HG02759 (cell line): ENCODE results near the gene EGFL6.
"Not testable (repeated sequence)": the region's sequence is repeated elsewhere in the genome, so short reads cannot be mapped to it uniquely, and the experiment has no call there.

Source experiments
- ATAC-seq: cut with Tn5 transposase; IDR thresholded peaks from one replicate; pipeline ENCODE4 v1.9.1; 2021; ENCODE audit warnings: mild to moderate bottlenecking, moderate library complexity; ENCODE audit not compliant: unreplicated experiment

Gene EGFL6

DNA sequence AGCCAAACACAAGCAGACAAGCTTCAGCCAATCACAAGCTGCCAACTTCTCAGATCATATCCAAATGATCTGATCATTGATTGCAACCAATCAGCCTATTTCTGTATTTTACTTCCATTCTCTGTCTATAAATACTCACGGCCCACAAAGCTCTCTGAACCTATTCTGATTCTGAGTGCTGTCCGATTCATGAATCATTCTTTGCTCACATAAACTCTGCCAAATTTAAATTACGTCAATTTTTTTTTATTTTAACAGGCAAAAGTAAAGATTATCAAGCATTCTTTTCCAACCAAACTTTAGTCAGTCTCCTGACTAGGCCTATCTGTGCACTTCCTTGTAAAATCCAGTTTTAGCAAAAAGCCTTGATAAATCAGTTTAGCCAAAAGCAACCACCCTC, 81.7 kb downstream of the EGFL6 start:
- ATAC-seq, result no peak

- peak; percentile 1 for ATAC-seq
These were observed 82.9 kb downstream of the EGFL6 start for GRCh38 chrX:13652287-13652793.

GRCh38 chrX:13652850-13653693, 83.7 kb downstream of the EGFL6 start, which contains the start of gene TCEANC:
Gene TCEANC, plus strand, starts transcription at chrX:13653141. Its CDS starts 9,368 bp downstream, at chrX:13662509.
- peak; percentile 93 for ATAC-seq

DNA sequence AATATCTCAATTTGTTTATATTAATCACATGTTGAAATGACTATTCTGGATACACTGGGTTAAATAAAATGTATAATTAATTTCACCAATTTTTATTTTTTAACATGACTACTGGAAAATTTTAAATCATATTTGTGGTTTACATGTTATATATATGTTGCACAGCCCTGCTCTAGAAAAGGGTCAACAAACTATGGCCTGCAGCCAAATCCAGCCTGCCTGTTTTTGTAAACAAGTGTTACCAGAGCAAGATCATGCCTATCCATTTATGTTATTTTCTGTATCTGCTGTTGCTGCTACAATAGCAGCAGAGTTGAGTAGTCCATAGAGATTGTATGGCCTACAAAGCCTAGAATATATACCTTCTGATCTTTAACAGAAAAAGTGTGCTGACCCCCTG, 84.7 kb downstream of the EGFL6 start:
- no peak for ATAC-seq

DNA sequence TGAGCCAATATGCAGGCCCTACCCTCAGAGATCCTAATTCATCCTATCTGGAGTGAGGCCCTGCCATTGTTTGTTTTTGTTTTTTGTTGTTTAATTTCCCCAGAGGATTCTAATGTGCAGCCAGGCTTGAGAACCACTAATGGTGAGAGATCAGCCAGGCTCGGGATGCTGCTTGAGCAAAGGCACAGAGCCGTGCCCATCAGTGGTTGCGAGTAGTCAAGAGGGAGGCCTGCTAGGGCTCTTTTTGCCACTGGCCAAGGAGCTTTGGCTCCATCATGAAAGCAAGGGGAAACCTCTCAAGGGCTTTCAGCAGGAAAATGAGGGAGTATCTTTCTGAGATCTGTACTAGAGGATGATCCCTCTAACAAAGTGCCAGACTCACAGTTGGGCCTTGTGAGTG, 86.3 kb downstream of the EGFL6 start:
- ATAC-seq, result no peak

DNA sequence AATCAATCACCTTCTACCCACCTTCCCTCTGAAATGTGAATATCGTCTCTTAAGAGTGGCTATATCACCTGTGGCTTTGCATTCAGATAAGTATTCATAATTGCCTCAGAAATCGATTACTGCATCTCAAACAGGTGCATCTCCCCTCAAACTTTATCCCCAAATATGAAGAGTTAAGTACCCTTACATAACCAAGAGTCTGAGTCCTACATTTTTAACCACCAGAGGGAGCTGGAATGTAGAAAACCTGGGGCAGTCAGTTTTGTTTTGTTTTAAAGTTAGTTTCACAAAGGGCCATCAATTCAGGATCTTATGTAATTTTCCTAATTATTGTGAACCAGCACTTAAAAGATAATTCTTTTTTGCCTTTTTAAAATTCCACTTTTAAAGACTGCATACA, 89.2 kb downstream of the EGFL6 start:
- ATAC-seq, result no peak

DNA sequence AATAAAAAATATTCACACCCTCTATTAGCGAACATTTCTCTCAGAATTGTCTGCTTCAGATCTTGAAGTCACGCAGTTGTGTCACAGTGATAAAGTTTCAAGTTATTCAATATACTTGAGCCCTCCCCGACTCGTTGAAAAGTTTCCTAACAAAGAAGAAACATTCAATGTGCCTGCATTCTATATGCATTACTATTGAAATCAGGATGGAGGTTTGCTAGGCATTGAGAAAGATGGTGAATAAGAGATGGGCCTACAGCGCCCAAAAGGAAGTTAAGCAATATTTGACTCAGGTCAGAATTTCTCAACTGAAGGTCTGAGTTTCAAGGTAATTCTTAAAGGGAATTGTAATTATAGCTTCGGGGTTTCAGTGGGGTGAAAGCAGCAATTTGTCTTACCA, 89.7 kb downstream of the EGFL6 start:
- no peak for ATAC-seq

DNA sequence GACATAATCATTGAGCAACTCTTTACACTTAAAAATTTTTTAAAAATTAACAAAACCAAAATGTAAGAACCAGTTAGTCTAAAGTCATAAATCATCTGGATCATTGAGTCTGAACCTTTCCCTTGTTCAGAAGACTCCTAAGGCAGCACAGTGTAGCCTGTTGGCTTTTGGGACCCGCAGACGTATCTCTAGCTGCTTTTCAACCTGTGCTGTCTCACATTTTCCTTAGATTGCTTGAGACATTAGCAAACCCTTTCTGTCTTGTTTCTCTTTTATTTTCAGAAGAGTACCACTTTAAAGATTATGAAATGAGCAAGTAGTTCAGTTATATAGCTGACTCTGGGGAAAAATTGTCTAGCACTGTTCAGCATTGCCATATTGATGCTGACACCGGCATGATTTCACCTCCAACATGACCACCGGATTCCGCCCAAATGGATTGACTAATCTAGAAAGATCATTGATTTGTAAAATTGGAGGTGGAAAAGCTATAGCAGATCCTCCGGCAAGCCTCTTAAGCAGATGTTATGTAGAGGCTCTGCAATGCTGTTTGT, 92.4 kb downstream of the EGFL6 start:
- ATAC-seq, result no peak

- no peak for ATAC-seq
These were observed 93.0 kb downstream of the EGFL6 start for GRCh38 chrX:13662355-13662791.

DNA sequence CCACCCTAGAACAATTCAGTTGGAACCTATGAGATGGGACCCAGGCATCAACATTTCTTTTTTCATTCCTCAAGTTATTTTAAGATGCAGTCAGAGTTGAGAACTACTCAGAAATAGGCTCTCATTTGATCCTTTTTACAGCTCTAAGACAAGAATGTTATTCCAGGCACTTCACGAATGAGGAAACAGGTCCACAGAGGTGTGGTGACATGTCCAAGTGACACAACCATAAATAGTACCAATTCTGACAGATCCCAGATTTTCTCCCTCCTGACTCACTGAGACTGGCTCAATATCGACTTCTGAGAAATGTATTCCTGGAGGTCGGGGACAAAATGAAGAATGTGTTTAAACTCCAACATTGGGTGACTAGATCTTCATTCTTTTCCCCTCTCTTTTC, 94.6 kb downstream of the EGFL6 start:
- no peak for ATAC-seq

- no peak for ATAC-seq
These were observed 97.4 kb downstream of the EGFL6 start for GRCh38 chrX:13666836-13667235.

- ATAC-seq, result no peak
These were observed 98.5 kb downstream of the EGFL6 start for GRCh38 chrX:13667919-13668318.

GRCh38 chrX:13669246-13669737, 99.9 kb downstream of the EGFL6 start:
- ATAC-seq, result peak; percentile 71

DNA sequence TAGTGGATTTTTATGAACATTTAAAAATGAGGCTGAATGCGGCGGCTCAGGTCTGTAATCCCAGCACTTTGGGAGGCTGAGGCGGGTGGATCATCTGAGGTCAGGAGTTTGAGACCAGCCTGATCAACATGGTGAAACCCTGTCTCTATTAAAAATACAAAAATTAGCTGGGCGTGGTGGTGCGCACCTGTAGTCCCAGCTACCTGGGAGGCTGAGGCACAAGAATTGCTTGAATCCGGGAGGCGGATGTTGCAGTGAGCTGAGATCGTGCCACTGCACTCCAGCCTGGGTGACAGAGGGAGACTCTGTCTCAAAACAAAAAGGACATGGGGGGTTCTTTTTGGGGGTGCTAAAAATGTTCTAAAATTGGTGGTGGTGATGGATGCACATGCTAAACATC, 100.4 kb downstream of the EGFL6 start:
- ATAC-seq, result not testable (repeated sequence)

GRCh38 chrX:13670197-13670596, 100.8 kb downstream of the EGFL6 start:
- no peak for ATAC-seq

GRCh38 chrX:13673016-13673415, 103.6 kb downstream of the EGFL6 start:
- no peak for ATAC-seq

DNA sequence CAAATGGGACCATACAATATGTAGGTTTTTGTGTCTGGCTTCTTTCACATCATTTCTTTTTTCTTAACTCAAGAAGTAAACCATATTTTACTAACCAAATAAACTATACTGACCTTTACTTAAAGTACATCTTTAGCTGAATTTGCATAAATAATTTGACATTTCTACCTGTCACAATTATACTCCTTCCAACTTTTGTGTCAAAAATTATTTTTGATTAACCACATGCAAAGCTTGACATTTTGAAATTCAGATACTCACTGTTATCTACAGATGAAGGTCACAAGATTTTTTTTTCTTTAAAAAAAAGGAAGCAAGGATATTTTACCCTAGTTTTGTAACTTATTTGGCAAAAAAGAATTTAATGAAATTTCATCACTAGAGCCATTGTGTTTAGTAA, 107.5 kb downstream of the EGFL6 start:
- no peak for ATAC-seq

- not testable (repeated sequence) for ATAC-seq
These were observed 110.3 kb downstream of the EGFL6 start for GRCh38 chrX:13679700-13680099.

GRCh38 chrX:13681595-13681994, 112.2 kb downstream of the EGFL6 start:
- ATAC-seq, result no peak
